Measurements from ENCODE around the gene LGALS12. TPM values are rescaled to one million over a fixed set of nuclear protein-coding genes. Genes with fewer than 3 reads are reported as not detected.

The LGALS12 gene
- total and polyA plus RNA-seq, 2 of the 13 experiments (the other 11 are each of a cell fraction or from before 2014, with no cell fraction given) = not detected

GRCh38 chr11:63506876-63507275 lies 992 bp downstream of the LGALS12 start:
- Histone ChIP-seq H3K4me3 (replicated peaks in 1 of 3; ENCODE audit: insufficient read depth in 1 of 3, low read depth in 2 of 3, low read length in 3 of 3) (no peak overlapping the region), H3K79me2 (ENCODE audit: insufficient read depth, low read length) (no peaks in the 10 kb centered on the region), H3K4me1 (ENCODE audit: insufficient read depth, low read length) (no peaks in the 10 kb centered on the region), H3K4me2 (ENCODE audit: low read depth, low read length) (no peak overlapping the region), H2AFZ (ENCODE audit: low read length) (no peak overlapping the region), H4K20me1 (ENCODE audit: insufficient read depth, low read length) (no peaks in the 10 kb centered on the region), H3K36me3 (replicated peaks in 1 of 2; ENCODE audit: control insufficient read depth in 1 of 2, insufficient read depth in 2 of 2, low read length in 2 of 2) (no peaks in the 10 kb centered on the region), H3K27me3 (ENCODE audit: control insufficient read depth in 1 of 2, insufficient read depth in 2 of 2, low read length in 2 of 2) (peaks cover 4 to 33% of the 10 kb centered on the region in 2 experiments; a peak in 4 of 5 replicates), H3K9me3 (ENCODE audit: low read length) (no peaks in the 10 kb centered on the region), H3K27ac (ENCODE audit: extremely low read length, insufficient read depth, low read length) (no peak overlapping the region), H3K9ac (ENCODE audit: insufficient read depth, low read depth, low read length) (no peak overlapping the region)
- DNase-seq (ENCODE audit: low spot score) = no peak
- ChIA-PET CTCF (ENCODE audit: low intra/inter-chr PET ratio, low total read pairs) (no interaction called here), POLR2A (no interaction called here)
- no peak for FAIRE-seq
- intact Hi-C loops (cut with micrococcal nuclease; ENCODE audit: unreplicated experiment) (no loop called here), in situ Hi-C loops (cut with HindIII; ENCODE audit: extremely low pct_ligation_motif_present, low pct_unique_long_range_greater_than_20kb) (no loop called here)
- BruUV-seq (replicated peaks) = no TSS peak
- no peak for ATAC-seq
- WGBS (ENCODE audit: low lambda C conversion rate) = 100% methylated on average over 1 of the region's 2 CpGs
- TF ChIP-seq ZNF44 (CRISPR knock-in tag; IDR thresholded peaks at IDR 0.05) (no peak), ZNF746 (CRISPR knock-in tag; IDR thresholded peaks at IDR 0.05) (no peak), POGK (CRISPR knock-in tag; conservative IDR thresholded peaks at IDR 0.05) (no peak), HDAC2 (CRISPR knock-in tag; IDR thresholded peaks at IDR 0.05) (no peak), CERS6 (CRISPR knock-in tag; IDR thresholded peaks at IDR 0.05) (no peak), ZFP37 (CRISPR knock-in tag; IDR thresholded peaks at IDR 0.05; ENCODE audit: borderline replicate concordance) (no peak), DRAP1 (CRISPR knock-in tag; IDR thresholded peaks at IDR 0.05) (no peak), MAFK (conservative IDR thresholded peaks at IDR 0.05 in 1 of 2, IDR thresholded peaks at IDR 0.05 in 1 of 2; ENCODE audit: low read length in 2 of 2) (no peak), MLX (CRISPR knock-in tag; IDR thresholded peaks at IDR 0.05) (no peak), ZNF343 (CRISPR knock-in tag; IDR thresholded peaks at IDR 0.05) (no peak), ZNF512 (CRISPR knock-in tag; IDR thresholded peaks at IDR 0.05) (no peak), TOE1 (CRISPR knock-in tag; IDR thresholded peaks at IDR 0.05) (no peak), TMF1 (CRISPR knock-in tag; IDR thresholded peaks at IDR 0.05; ENCODE audit: low read depth) (no peak), KDM5B (CRISPR knock-in tag; IDR thresholded peaks at IDR 0.05; ENCODE audit: borderline replicate concordance) (no peak), ZBTB14 (CRISPR knock-in tag; IDR thresholded peaks at IDR 0.05) (no peak)
